OCI-M2 (cell line): Measurements from ENCODE around the gene ROCK2.
"Not testable (repeated sequence)": the region's sequence is repeated elsewhere in the genome, so short reads cannot be mapped to it uniquely, and the experiment has no call there.

Experiments
- DNase-seq: peaks from one replicate; lab custom pipeline; 2025; ENCODE audit not compliant: unreplicated experiment; lab: John Stamatoyannopoulos, UW

The ROCK2 gene

DNA sequence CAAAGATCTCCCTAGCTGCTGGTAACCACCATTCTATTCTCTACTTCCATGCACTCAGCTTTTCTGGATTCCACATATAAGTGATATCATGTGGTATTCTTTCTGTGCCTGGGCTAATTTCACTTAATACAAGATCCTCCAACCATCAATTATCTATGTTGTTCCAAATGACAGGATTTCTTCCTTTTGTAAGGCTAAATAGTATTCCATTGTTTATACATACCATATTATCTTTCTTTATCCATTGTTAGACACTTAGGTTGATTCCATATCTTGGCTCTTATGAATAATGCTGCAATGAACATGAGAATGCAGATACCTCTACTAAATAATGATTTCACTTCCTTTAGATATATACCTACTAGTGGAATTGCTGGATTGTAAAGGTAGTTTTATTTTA lies 66.2 kb downstream of the ROCK2 start:
- DNase-seq = no peak

DNA sequence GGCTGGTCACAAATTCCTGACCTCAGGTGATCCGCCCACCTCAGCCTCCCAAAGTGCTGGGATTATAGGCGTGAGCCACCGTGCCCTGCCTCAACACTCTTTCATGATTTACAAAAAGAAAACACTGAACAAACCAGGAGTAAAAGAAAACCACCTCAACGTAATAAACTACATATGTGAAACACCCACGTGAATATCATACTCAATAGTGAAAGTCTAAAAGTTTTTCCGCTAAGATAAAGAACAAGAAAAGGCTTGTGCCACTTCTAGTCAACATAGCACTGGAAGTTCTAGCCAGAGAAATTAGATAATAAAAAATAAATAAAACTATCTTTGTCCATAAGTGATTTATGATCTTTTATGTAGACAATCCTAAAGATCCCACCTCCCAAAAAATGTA lies 68.5 kb downstream of the ROCK2 start:
- no peak for DNase-seq

DNA sequence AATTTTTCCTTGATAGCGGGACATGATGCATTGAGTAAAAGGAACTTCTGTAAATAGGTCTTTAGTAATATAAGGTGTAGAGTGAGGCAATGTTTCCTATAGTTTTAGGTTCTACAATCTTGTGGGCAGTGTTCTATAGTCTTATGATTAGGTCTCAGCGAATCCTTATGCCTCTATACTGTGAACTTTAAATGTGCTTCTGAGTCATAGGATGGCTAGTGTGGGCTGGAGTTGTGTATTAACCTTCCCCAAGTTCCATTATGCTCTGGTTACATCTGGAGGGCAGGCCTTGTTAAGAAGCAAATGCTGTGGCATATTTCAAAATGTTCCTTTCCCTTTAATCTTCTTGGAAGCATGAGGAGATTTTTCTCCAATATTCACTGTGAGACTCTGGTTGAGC lies 73.5 kb downstream of the ROCK2 start:
- no peak for DNase-seq

DNA sequence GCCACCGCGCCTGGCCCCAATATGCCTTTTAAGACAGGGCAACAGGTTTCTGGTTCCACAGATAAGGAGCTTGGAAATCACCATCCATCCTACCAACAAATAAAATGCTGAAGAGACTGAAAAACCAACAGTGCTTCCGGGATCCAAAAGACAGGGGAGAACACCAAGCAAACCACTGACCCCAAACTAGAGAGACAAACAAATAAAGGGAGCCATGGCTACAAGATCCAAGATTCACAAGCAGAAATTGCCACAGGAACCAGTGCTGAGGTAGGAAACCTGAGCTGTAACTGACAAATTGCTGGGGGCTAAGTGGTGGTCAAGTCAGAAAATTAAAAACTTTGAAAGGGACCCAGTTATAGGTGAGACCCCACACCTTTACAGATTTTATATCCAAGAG lies 76.5 kb downstream of the ROCK2 start:
- no peak for DNase-seq

DNA sequence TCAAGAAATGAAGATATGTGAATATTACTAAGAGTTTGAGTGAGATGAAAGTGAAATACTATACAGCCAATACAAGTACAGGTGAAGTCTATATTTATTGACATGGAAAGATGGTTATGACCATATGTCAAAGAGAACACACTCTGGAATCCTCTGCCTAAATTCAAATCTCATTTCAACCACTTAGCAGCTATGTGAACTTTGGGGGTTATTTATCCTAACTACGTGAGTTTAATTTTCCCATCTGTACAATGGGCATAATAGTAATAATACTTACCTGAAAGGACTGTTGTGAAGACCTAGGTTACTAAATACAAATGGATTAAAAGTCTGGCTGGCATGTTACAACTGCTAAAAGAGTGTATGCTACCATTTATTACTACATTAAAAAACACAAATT lies 79.6 kb downstream of the ROCK2 start:
- no peak for DNase-seq

DNA sequence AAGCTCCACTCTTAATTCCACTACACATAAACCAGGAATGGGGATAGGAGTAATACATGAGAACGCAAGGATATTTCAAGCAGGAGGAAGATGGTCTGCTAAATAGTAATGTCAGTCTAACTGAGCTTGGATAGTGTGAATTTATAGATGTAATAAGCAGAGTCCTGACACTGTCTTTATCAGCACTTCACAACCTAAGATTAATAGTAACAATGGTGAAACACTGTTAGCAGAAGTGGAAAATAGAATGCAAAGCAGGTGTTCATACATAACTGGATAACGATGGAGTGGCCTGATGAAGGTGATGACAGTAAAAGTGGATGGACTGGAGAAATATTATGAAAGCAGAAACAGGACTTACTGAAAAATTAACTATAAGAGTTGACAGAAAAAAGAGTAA lies 80.4 kb downstream of the ROCK2 start:
- no peak for DNase-seq

DNA sequence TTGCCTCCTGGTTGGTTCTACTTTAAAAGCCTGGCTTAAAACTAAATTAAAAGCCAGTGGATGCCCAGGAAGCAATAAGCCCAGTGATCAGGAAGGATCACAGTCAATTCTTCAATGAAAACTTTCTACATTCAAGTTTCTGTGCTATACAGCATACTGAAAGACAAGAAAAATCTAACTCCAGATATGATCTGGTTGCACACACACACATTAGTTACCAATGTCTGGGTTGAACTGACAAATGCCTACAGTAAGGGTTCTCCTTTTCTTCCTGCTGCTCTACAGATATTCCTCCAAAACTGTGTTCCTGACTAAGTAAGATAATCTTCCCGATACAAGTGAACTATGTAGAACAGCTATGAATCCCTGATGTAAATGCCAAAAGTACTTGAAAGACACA lies 81.3 kb downstream of the ROCK2 start:
- DNase-seq = no peak

DNA sequence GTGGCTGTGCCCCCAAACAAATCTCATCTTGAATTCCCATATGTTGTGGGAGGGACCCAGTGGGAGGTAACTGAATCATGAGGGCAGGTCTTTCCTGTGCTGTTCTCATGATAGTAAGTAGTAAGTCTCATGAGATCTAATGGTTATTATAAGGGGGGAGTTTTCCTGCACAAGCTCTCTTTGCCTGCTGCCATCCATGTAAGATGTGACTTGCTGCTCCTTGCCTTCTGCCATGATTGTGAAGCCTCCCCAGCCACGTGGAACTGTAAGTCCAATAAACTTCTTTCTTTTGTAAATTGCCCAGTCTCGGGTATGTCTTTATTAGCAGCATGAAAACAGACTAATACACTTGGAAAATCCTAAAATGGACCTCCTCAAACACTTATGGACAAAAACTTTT lies 82.0 kb downstream of the ROCK2 start:
- DNase-seq = not testable (repeated sequence)

DNA sequence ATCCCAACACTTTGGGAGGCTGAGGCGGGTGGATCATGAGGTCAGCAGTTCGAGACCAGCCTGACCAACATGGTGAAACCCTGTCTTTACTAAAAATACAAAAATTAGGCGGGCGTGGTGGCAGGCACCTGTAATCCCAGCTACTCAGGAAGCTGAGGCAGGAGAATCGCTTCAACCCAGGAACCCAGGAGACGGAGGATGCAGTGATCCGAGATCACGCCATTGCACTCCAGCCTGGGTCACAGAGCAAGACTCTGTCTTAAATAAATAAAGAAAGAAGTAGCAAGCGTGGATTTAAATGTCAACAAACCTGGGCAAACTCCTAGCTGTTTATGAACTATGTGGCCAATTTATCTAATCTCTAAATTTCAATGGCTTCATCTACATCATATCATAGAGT lies 82.9 kb downstream of the ROCK2 start:
- DNase-seq = not testable (repeated sequence)

DNA sequence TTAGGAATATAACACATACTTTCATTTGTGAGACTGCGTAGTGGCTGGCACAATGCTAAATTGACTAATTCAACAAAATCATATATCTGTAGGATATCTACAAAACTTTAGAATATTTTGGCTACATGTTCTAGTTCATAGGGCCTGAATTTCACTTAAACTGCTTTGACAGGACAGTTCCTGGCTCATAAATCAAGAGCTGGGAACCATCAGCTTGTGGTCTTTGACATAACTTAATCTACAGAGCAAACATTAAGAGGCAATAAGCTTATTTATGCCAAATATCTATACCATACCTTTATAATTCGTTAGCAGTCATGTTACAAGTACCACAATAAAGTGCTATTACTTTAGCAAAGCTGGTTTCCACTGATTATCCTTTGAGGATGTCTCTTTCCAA lies 83.5 kb downstream of the ROCK2 start:
- DNase-seq = no peak

DNA sequence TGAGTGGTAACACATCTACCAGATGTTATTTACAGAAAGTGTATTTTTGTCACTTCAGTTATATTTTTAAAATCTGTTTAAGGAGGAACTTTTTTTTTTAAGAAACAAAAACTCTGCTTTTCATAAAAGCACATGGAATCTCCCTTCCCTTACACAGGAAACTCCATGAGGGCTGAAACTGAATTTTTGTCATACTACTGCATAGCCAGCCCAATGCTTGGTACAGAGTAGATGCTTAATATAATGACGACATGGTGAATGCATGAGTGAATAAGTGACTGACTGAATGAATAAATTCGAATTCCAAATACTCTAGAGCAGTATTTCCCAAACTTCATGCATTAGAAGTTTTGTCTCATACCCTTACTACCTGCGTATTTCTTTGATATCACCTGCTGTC lies 86.5 kb downstream of the ROCK2 start:
- DNase-seq = no peak

DNA sequence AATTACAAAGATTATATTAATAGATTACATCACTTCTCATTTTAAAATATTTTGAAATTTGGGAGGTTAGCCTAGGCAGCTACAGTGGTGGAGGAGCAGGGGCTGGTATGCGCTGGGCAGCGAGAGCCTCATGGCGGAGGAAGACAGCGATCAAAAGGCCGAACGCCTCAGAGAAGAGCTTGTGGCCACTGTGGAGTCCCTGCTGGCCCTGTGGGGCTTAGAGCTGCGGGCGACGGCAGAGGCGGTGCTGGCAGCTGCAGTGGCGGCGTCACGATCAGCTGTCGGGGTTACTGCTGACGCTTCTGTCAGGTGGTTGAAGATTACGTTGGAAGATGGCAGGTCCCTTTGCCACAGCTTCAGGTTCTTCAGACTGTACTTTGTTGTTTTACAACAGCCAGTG lies 87.4 kb downstream of the ROCK2 start:
- DNase-seq = no peak

DNA sequence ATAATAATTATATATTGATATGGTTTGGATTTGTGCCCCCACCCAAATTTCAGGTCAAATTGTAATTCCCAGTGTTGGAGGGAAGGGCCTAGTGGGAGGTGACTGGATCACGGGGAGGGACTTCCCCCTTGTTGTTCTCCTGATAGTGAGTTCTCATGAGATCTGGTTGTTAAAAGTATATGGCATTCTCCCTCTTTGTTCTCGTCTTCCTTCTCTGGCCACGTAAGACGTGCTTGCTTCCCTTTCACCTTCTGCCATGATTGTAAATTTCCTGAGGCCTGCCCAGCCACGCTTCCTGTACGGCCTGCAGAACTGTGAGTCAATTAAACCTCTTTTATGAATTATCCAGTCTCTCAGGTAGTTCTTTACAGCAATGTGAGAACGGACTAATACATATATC lies 88.3 kb downstream of the ROCK2 start:
- no peak for DNase-seq

DNA sequence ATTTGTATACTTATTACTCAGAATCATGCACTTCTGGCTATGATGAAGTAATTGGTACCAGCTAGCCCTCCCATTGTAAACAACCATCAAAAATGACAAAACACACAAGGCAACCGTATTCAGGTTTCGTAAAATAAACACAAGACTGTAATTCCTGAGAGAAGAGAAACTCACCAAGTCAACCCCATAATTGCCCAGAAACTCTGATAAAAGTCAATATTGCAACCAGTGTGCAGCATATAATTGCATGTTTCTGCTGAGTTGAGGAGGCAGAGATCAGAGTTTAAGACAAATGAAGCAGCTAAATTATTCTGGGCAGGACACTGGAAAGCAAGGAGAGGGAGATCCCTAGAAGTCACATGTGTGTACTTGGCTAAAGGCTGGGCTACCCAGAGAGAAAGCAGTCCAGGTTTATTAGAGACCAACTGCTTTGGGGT lies 90.3 kb downstream of the ROCK2 start:
- DNase-seq = no peak

DNA sequence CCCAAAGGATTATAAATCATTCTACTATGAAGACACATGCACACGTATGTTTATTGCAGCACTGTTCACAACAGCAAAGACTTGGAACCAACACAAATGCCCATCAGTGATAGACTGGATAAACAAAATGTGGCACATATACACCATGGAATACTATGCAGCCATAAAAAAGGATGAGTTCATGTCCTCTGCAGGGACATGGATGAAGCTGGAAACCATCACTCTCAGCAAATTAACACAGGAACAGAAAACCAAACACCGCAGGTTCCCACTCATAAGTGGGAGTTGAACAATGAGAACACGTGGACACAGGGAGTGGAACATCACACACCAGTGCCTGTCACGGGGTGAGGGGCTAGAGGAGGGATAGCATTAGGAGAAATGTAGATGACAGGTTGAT lies 92.0 kb downstream of the ROCK2 start:
- DNase-seq = not testable (repeated sequence)

DNA sequence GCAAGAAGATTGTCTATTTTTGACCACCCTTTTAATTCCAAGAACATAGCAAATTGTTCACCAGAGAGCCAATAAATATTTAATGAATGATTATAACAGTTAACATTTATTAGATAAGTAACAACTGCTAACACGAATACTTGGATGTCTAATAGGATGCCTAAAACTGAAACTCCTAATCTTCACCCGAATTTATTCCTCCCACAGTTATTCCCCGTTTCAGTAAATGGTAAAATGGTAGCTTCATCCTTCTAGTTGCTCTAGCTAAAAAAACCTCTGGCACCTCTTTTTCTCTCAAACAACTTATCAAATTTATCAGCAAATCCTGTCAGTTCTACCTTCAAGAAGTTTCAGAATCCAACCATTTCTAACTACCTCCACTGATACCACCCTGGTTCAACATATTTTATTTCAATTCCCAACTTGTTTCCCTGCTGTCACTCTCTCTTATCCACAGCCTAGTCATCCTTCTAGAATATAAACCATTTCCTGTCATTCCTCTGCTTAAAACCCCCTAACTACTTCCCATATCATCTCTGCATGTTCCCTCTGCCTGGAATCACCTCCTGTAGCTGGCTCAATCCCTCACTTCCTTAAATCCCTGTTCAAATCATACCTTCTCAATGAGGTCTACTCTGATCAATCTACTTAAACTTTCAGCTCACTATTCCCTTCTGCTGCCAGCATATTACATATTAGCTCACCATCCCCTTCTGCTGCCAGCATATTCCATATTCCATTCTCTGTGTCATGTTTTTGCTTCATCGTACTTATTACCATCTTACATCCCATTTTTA lies 93.8 kb downstream of the ROCK2 start:
- DNase-seq = no peak

DNA sequence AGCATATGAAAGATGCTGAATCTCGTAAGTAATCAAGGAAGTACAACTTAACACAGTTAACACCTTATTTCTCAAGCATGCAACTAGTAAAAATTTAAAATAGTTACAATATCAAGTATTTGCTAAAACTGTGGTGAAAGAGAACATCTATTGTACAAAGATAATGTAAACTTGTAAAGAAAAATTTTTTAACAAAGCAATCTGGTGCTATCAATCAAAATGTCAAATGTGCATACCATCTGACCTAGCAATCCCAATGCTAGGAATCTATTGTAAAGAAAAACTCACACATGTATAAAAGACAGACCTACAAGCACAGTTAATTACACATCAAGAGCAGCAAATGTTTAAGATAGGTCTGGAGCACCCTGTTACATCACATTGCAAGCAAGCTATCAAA lies 99.1 kb downstream of the ROCK2 start:
- no peak for DNase-seq

DNA sequence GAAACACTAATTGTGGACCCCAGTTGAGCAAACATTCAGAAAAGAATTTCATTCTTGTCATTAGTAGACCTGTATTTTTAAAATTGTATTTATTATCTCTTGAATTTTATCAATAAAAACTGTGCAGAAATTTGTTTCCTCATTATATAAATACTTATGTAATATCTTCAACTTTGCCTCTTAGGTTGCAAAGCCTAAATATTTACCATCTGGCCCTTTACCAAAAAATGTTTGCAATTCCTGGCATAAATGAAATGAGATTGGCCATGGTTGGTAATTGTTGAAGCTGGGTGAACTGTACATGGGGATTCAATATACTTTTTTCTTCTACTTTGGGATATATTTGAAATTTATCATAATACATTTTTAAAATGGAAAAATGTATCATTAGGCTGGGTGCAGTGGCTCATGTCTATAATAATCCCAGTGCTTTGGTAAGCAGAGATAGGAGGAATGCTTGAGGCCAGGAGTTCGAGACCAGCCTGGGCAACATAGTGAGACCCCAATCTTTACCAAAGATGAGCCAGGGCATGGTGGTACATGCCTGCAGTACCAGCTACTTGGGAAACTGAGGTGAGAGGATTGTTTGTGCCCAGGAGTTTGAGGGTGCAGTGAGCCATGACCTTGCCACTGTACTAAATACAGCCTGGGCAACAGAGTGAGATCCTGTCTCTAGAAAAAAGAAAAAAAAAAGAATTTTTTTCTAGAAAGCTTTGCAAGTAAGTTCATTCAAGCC lies 100.2 kb downstream of the ROCK2 start:
- no peak for DNase-seq

DNA sequence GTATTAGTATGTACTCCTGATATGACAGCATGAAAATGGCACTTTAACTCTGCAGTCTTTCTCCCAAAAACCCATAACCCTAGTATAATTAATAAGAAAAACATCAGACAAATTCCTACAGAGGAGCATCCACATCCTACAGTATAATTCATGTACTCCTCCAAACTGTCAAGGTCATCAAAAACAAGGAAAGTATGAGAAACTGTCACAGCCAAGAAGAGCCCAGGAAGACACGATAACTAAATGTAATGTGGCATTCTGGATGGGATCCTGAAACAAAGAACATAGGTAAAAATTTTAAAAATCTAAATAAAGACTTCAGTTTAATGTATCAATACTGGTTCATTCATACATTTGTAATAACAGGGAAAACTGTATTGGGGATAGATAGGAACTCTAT lies 100.9 kb downstream of the ROCK2 start:
- DNase-seq = no peak

DNA sequence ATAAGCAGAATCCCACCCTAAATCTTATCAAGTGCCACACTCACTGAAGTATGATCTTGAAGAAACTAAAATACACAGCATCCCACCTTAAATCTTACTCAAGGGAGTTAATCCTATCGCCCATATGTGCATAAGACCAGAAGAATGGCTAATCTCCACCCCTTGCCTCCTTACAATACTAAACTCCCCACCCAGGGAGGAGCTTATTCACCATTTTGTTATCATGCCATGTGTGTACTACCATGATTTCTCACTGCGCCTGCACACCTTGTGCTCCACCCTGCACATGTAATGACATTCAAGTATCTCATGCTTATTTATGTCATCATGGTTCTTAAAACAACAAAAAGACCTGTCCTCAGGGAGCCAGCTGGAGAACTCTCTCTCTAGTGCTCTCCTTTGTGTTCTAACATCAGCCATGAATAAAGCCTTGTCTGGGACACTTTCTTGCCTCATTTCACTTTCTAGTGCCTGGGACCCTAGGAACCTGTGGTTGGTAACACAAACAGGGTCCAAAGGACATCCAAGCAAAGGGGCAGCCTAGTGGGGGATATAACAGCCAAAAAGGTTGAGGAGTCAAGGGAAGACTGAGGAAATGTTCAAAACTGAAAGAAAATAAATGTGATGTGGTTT lies 101.8 kb downstream of the ROCK2 start:
- DNase-seq = no peak

DNA sequence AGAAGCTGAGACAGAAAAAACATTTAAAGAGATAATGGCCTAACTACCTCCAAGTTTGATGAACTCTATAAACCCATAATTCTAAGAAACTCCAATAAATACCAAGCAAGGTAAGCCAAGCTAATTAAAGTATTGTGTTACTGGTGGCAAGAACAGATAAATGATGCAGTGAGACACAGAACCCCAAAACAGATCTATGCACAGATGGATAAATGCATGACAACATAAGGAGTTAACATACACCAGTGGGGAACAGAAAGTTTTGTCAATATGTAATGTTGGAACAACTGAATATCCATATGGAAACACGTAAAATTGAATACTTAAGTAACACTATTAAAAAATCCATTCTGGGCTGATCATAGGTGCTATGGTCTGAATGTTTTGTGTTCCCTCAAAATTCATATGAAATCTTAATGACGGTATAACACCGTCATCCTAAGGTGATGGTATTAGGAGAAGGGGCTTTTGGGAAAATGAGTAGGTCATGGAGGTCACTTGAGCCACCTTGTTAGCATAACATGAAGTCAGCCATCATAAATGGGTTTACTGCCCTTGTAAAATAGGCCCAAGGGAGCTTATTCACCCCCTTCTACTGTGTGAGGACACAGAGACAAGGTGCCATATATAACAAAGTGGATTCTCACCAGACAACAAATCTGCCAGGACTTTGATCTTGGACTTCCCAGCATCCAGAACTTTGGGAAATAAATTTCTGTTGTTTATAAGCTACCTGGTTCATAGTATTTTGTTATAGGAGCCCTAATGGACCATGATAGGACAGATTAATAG lies 102.8 kb downstream of the ROCK2 start:
- no peak for DNase-seq
